OCI-M2 (cell line): ENCODE data around the gene SMARCC2.
"Not testable (repeated sequence)": the region's sequence is repeated elsewhere in the genome, so short reads cannot be mapped to it uniquely, and the experiment has no call there.

Experiments
- DNase-seq: peaks from one replicate; lab custom pipeline; 2025; ENCODE audit not compliant: unreplicated experiment; lab: John Stamatoyannopoulos, UW

The SMARCC2 gene

DNA sequence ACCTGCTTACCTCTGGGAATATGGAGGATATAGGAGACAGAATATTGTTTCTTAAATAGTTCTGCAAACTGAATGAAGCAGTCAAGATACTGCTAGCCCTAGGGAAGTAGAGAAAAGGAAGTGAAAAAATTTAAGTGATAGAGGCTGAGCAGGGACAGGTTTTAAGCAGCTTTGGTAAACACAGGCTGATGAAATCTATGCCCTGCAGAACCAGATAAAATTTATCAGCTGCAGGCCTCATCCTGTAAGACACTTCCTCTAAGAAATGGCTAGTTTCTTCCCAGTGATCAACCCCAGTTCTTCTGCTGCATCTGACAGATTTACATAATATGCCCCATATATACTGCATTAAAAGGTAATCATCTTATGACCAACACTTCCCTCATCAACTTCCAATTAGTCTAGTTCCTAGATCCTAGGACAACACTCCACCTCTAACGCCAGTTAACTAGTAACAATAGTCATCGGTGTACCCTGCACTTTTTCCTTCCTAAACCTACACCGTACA lies 62.5 kb downstream of the SMARCC2 start:
- peak; percentile 64 for DNase-seq

DNA sequence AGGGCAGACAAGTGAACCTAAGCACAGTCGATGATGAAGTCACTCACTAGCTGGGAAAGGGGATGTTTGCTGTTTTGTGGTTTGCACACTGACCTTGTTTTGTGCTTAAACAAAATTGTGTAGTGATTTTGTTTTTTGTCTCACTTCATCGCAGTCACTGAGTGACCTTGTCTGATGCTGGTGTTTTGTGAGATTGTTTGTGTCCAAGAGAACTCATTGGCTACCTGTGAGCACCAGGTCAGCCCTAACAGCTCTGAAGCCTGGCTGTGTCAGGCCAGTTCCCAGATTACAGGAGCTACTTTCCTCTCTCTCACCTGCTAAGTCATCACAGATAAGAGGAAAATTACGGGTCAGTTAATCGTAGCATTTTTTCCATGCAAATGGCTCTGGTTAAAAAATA lies 65.2 kb downstream of the SMARCC2 start:
- DNase-seq: no peak

DNA sequence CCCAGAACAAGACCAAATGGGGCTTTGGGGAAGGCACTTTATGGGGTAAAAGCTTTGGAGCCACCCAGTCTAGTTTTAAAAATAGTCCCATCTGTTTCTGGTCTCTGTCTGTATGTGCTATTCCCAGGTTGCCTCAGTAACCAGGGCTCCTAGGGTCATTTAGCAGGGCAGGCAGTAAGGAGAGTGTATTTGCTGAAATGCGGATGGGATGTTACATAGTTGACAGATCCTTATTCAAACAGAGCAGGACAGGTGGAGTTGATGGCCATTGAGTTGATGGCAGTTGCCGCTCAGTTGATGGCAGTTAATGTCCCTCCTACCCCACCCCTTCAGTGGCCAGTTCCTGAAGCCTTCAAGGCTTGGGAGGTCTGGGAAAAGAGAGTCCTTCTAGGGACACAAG lies 66.6 kb downstream of the SMARCC2 start:
- no peak for DNase-seq

DNA sequence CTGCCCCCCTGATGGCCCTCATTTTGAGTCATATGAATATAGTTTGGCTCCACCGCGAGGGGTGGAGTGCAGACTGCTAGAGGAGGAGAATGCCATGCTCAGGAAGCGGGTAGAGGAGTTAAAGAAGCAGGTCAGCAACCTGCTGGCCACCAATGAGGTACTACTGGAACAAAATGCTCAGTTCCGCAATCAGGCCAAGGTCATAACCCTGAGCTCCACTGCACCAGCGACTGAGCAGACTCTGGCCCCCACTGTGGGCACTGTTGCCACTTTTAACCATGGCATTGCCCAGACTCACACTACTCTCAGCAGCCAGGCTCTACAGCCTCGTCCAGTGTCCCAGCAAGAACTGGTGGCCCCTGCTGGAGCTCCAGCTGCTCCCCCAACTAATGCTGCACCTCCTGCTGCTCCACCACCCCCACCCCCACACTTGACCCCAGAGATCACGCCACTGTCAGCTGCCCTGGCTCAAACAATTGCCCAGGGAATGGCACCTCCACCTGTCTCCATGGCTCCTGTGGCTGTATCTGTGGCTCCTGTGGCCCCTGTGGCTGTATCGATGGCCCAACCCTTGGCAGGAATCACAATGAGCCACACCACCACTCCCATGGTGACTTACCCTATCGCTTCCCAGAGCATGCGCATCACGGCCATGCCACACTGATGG lies 67.9 kb downstream of the SMARCC2 start:
- no peak for DNase-seq

DNA sequence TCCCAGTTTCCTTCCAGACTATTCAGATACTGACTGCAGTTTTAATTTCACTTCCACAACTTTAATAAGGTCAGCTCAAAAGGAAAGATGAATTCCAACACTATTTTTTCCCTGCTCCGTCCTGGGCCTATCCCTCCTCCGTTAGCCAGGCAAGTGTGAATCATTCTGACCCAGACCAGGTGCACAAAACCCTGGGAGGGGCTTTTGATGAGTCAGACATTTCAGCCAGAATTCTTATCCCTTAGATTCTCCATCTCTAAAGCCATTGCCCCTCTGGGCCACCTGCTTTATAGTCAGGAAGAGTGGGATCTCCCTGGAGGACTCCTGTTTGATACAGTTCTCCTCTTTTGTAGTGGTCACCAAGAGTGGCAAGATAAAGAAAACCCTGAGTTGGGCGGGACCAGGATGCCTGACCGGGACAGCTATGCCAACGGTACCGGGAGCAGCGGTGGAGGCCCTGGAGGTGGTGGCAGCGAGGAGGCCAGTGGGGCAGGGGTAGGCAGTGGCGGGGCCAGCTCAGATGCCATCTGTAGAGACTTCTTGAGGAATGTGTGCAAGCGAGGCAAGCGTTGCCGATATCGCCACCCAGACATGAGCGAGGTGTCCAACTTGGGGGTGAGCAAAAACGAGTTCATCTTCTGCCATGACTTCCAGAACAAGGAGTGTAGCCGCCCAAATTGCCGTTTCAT lies 69.0 kb downstream of the SMARCC2 start:
- no peak for DNase-seq

DNA sequence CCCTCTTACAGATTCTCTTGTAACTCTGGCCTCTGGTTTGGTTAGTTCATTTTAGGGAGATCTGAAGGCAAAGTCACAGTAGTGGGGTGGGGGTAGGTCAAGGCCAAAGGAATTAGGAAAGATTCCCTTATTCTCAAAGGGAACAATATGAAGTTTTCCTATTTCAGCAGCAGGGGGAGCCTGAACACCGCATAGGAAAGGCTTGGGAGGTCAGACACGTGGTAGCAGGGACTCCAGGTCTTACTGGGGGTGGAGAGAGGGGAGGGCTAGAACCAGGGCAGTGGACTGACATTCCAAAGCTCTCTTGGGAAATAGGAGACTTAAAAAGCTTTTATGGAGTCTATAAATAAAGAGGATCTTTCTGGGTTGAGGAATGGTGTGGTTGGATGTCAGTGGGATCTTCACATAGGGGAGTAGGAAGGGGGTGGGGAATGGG lies 69.9 kb downstream of the SMARCC2 start:
- DNase-seq: no peak

DNA sequence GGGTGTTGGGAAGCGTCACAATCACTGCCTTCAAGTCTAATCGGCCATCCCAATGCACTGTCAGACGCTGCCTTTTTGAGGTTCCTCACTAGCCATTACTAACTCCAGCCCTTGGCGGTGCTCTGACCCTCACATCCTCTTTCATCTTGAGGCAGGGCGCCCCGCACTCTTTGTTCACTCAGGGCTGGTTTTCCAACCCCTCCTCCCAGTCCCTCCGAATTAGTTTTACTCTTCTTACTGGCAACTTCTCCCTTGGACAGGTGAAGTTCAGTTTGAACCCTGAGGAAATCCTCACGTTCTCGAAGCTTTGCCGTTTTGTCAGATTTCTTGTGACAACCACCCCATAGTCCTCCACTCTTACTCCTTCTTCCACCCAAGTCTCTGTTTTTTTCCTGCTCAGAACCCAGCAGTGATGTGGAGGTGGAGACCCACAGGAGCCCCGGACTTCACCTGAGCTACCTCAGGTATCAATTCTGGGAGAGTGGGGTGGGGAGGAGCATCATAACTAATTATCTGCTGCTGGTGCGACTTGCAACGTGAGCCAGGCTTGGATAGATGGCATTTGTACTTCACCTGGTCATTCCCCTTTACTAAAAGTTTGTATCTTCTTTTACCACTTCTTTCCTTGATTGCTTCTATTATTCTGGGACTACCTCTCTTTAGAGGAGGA lies 70.5 kb downstream of the SMARCC2 start:
- DNase-seq: no peak

DNA sequence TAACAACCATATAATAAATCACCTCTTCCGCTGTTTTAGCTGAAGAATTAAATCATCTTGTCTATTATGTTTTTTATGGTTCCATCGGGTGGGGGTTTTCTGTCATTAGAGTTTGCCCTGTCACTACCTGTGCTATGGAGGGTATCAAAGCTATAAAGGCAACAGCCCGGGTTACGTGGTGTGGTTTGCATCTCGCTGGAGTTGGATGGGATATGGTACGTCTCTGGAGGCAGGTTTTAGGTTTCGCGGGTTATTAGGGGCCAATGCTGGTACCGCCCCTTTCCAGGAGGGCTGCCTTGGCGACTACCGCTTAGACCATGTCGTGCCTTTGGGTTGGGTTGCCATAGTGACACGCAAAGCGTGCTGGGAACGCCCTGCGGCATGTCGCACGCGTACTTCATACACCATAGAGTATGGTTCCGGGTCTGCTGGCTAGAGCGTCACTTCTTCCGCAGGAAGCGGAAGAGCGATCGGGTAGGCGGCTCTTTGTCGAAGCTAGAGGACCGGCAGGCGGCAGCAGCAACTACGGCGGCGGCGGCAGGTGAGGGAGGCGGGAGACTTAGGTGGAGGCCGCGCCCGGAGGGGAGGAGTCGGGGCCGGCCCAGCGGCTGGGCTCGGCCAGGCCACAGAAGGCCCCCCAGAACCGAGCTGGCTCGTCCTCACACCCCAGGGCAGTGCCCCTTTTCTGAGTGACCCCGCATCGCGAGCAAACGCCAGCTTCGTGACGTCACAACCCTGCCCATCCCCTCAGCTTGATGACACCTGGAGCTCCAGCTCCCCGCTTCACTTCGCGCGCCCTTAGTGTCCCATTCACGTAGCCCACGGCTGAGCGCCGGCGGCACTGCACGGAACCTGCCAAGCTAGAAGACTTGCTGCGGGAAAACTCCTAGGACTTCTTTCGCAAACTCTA lies 71.2 kb downstream of the SMARCC2 start, which contains the start of gene ZC3H10:
Gene ZC3H10 (plus strand): TSS at position 489 of the 910 bp plus-strand sequence. CDS start 2,297 bp downstream, outside the sequence.
- peak; percentile 77 for DNase-seq

DNA sequence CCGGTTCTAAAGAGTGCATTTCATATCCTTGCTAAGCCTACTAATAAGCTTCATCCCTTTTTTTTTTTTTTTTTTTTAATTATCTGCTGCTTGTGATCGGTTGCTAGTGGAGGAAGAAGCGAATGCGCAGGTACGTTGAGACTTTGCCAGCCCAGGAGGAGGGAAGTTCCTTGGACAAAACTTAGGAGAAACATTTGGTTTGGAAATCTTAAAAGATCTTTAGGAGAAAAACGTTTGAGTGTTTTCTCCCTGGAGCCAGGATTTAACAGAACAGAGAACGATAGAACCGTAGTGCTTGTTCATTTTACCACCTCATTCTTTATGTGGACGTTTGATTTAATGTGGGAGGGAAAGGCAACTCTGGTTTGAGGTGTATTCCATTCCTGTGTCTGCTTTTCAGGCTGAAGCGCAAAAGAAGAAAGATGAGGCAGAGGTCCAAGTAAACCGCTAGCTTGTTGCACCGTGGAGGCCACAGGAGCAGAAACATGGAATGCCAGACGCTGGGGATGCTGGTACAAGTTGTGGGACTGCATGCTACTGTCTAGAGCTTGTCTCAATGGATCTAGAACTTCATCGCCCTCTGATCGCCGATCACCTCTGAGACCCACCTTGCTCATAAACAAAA lies 72.1 kb downstream of the SMARCC2 start:
- not testable (repeated sequence) for DNase-seq

DNA sequence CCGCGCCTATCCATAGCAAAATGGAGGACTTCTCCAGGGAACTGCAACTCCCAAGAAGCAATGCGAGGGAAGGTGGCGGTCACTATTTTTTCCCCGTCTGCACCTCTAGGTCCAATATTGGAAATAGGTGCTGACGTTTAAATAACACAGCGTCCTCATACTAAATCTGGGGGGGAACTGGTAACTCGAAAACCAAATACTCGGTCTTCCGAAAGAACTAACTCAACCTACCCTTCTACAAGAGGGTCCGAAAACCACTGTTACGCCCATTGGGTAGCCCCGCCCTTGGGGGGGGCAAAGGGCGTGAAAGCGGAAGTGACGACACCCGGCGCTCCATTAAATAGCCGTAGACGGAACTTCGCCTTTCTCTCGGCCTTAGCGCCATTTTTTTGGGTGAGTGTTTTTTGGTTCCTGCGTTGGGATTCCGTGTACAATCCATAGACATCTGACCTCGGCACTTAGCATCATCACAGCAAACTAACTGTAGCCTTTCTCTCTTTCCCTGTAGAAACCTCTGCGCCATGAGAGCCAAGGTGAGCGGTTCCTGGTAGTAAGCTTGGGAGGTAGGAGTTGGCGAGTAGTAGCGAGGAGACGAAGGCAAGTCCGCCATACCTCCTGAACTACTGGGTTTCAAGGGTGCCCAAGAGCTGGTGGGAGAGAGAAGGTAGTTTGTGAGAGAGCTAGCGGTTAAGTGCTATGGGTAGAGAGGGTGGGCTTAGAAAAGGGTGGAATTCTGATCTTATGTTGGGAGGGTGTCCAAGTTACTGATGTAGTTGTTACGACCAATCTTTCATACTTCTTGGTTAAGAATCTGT lies 72.8 kb downstream of the SMARCC2 start, which contains the start of gene RPL41:
Gene RPL41 (plus strand): TSS at position 367 of the 815 bp plus-strand sequence.
- peak; percentile 87 for DNase-seq

DNA sequence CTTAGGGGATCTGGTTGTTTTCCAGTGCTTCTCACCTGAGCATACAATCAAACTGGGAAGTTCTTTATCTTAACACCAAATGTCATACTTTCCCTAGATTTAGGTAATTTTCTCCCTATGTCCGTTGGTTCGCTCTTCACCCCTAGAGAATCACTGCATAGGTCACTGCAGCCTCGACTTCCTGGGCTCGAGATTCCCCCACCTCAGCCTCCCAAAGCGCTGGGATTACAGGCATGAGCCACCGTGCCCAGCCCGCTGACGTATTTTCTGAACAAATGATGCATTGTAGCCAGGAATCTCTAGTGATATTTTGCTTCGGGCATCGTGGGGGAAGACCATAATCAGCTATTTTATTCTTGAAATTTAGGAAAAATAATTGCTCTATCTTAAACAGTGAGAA lies 74.0 kb downstream of the SMARCC2 start:
- no peak for DNase-seq

DNA sequence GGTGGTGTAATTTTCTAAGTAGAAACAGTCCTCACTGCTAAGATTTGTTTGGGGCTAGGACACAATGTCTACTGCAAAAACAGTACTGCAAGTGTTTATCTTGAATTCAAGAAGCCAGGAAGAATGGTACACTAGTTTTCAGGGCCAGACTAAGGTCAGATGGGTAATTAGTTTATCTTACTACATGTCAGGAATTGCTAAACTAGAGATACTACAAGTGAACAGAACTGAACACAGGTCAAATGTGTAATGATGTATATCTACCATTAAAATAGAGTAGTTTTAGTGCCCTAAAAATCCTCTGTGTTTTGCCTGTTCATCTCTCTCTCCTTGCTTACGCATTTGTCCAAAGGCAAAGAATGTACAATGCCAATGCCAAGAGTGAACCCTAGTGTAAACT lies 75.2 kb downstream of the SMARCC2 start:
- no peak for DNase-seq
